Stromal cell of bone marrow (primary cell): ENCODE data around the gene CNNM4.
"Not testable (repeated sequence)": the region's sequence is repeated elsewhere in the genome, so short reads cannot be mapped to it uniquely, and the experiment has no call there.

Experiments used
- DNase-seq: peaks from one replicate; pipeline ENCODE4 v3.0.0-alpha.2; 2012; ENCODE audit warnings: low read depth

CNNM4 gene

DNA sequence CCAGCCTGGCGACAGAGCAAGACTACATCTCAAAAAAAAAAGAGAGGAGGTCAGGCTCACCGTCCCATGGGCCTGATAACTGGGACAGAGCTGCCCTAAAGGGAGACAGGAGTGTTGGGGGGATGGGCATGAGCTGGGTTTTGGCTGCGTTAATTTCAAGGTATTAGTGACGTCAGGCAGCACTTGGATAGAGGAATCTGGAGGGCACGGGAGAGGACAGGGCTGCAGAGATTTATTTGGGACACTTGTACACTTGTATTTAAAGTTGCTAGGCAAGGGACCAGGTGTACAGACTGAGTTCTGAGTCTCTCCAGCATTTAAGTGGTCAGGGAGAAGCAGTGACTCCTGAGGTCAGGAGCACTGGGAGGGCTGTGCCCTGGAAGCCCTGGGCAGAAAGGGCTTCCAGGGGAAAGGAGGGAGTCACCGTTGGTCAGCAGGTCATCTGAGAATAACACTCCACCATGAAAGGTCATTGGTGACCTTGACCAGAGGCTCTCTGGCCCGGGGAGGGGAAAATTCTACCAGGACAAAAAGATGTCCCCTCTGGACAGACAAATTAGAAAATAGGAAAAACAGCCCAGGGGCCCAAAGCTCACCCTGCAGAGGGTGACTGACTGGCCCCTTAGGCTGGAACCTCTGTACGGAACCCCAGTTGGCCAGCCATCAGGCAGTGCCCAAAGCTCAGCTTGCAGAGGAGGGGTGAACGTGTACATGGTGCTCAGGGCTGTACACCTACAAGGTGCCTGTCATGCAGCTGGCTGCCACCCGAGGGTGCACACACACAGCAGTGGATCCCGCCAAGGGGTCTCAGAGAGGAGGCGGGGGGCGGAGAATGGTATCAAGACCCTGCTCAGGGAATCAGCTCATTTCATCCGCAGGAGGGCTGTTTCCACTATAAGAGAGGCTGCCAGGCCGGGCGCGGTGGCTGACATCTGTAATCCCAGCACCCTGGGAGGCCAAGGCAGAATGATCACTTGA lies 32.4 kb downstream of the CNNM4 start:
- DNase-seq = no peak

DNA sequence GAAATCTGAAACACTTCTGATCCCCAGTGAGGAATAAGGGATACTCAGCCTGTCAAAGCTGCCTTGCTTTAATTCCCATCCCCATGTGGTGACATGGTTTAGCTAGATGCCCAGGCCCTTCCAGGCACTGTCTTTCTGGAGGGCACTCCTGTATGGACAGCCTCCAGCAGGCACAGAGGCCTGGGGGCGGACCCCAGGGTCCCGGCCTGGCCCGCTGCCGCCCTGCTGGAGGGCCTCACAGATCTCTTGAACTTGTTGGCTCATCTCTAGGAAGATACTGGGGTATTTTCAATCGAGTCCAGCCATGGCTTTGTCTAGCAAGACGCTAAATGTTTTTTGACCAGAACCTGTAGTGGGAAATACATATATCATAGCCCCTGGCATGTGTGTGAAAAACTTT lies 34.4 kb downstream of the CNNM4 start:
- DNase-seq = no peak

DNA sequence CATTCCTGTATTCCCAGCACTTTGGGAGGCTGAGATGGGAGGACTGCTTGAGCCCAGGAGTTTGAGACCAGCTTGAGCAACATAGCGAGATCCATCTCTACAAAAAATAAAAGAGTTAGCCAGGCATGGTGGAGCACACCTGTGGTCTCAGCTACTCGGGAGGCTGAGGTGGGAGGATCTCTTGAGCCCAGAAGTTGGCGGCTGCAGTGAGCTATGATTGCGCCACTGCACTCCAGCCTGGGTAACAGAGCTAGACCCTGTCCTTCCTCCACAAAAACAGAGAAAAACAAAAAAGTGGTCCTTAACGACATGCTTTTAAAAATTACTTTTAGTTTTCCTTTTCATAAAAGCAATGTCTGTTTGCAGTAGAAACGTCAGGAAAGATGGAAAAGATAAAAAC lies 35.8 kb downstream of the CNNM4 start:
- DNase-seq = not testable (repeated sequence)

DNA sequence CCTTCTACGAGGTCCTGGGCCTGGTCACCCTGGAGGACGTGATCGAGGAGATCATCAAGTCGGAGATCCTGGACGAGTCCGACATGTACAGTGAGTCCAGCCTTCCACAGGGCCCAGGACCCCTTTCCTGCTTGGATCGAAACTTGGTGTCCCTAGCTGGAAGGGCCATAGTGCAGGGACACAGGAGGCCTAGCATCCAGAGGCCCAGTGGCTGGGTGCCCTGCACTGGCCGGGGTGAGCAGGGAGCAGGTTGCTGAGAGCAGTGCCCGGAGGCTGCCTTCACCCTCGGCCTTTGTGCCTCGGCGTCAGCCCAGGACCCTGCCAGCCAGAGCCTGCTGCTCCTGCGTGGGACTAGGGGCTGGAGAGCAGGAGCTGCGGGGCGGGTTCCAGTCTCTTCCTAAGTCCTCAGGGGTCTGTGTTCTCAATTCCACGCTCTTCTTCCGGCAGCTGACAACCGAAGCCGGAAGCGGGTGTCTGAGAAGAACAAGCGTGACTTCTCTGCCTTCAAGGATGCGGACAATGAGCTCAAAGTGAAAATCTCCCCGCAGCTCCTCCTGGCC lies 36.4 kb downstream of the CNNM4 start:
- DNase-seq = no peak

DNA sequence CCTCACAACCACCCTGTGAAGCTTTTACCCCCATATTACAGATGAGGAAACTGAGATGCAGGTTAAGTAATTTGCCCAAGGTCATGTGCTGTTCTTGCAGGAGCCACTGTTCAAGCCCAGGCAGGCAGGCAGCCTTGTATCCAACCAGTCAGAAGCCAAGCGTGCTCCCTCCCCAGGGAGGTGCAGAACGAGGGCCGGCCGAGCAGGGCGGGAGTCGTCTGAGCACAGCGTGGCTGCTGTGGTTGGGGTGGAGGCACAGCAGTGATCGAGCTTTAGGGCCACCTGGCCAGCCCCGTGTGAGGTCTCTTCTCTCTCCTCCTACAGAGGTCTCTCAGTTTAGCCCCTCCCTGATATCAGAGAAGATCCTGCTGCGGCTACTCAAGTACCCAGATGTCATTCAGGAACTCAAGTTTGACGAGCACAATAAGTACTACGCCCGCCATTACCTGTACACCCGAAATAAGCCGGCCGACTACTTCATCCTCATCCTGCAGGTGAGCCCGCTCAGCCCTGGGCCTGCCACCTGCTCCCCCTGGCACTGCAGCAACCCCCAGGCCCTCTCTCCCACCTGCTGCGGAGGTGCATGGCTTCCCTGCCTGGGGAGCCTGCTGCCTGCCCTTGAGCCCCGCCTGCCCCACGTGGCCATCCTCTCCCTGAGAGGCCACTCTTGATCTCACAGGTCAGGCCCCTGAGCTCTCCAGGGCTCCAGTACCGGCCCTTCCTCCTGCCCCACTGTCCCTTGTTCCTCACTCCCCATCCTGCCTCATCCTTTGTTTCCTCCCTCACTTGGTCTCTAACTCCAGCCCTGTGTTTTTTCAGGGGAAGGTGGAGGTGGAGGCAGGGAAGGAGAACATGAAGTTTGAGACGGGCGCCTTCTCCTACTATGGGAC lies 38.3 kb downstream of the CNNM4 start:
- no peak for DNase-seq

DNA sequence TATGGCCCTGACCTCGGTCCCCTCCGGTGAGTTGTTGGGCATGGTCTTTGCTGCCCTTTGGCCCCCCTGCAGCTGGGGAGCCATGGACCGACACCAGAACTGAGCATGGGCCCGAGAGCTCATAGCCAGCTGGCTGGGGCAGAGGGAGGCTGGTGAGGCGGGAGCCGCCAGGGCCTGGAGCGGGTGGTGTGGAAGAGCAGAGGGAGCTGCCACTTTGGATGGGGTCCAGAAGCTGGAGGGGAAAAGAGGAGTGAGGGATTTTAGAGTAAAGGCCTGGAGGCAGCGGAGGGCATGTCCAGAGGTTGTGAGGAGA lies 38.9 kb downstream of the CNNM4 start:
- DNase-seq = no peak

DNA sequence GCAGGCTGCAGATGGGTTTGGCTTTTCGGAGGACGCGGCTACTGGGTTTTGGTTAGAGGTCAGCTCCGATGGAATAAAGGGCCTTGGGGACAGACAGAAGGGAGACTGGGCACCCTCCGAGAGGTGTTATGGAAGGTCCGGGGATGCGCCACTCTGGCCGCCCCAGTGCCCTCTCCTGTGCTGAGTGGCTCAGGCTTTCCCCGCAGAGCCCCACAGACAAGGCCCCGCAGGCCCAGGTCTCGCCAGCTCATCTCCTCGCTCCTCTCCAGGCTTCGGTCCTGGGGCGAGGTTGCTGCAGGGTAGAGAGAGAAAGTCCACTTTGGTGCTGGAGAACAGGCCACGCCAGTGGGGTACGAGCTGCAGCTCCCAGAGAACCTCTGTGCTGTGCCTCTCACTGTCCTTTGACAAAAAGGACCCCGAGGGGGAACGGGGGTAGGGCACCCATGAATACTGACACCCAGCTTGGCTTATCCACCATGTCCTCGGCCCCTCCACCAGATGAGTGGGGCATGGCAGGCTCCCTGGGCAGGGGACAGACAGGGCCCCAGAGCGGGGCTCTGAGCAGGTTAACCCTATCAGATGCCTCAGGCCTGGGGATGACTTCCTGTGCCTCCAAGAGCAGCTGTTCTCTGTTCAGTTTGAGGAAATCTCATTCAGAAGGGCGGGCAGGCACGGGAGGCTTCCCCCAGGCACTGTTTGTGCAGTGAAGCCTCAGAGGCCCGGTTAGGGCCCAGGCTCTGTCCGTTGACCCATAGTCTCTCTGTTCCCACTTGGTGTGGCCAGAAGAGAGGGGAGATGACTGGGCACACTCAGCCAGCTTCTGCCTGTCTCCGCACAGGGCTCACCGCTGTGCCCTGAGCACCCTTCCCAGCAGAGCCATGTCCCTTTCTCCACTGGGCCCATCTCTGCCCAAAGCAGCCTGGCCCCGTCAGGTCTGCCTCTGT lies 39.6 kb downstream of the CNNM4 start:
- DNase-seq = no peak

DNA sequence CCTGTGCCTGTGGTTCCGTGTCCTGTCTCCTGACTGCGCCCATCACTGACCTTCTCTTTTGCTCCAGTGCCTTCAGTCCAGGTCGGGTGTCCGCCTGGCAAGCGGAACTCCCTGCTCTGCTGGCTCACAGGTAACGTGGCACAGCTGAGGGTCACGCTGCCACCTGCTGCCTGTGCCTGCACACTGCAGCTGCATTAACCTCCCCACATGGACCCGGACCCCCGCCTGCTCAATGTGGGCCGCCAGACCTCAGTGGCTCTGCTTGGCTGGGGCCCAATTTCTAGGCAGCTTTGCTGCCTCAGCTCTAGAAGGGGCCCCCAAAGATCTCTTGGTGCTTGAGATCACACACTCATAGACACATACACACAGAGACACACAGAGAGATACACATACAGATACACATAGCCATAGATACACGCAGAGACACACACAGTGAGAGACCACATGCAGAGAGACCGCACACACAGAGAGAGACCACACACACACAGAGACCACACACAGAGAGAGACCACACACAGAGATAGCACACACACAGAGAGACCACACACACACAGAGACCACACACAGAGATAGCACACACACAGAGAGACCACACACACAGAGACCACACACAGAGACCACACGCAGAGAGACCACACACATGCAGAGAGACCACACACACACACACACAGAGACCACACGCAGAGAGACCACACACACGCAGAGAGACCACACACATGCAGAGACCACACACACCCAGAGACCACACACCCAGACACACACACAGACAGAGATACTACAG lies 40.5 kb downstream of the CNNM4 start:
- DNase-seq = no peak

DNA sequence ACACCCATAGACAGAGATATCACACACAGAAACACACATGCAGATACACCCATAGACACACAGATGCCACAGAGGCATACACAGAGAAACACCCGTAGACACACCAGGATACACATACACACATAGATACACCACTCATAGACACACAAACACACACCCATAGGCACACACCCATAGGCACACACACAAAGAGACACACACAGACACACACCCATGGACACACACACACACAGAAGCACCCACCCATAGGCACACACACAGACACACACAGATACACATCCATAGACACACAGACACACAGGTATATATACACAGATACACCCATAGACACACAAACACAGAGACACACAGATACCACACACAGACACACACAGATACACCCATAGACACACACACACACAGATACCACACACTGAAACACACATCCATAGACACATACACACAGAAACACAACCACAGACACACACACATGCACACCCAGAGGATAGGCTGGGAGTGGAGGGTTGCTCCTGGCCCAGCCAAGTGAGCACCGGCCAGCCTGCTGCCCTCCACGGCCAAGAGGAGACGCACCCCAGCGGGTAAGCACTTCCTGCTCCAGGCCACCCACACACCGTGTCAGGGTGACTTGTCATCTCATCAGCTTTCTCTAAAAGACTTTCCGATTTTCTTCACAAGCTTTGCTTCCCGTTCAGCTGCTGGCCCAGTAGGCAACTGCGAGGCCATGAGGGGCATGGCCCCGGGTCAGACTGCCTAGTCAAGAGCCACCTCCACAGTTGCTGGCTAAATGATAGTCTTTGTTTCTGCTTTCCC lies 41.3 kb downstream of the CNNM4 start:
- no peak for DNase-seq

DNA sequence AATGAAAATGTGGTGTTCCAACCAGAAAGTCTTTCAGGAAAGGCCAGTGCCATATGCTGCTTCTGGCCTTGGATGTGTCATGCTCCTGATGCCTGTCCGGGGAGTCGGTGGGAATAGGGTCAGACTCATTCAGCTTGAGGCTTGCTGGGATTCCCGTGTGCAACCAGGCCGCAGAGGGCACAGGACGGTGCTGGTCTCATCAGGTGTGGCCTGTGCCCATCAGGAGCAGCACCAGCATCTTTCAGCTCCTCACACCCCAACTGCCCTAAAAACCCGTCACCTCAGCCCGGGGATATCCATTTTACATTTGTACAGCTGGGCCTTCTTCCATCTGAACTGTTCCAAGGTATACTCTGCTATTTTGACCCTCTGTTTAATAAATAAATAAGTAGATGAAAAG lies 42.0 kb downstream of the CNNM4 start:
- DNase-seq = no peak

DNA sequence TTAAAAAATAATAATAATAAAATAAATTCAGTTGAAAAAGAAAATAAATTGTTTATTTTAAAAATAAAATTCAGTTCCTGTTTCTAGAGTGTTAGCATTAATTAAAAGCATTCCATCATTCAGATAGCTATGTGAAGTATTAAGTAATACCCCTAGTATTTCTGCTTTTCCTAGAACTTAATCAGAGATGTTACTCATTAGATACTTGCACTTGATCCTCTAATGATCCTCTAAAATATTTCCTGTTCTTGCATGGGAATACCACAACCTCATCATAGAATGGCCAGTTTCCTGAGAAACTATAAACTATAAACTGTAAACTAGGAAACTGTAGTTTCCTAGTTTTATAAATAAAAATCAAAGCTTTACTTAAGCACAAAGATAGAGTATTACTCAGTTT lies 44.3 kb downstream of the CNNM4 start:
- no peak for DNase-seq

DNA sequence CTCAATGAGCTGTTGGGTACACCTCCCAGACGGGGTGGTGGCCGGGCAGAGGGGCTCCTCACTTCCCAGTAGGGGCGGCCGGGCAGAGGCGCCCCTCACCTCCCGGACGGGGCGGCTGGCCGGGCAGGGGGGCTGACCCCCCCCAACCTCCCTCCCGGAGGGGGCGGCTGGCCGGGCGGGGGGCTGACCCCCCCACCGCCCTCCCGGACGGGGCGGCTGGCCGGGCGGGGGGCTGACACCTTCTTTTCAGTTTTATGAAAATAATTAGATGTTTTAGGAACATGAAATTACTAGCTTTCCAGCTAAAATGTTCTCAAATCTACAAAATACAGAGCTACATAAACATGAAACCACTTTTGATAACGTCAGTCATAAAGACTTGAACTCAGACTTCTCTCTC lies 45.2 kb downstream of the CNNM4 start:
- not testable (repeated sequence) for DNase-seq

DNA sequence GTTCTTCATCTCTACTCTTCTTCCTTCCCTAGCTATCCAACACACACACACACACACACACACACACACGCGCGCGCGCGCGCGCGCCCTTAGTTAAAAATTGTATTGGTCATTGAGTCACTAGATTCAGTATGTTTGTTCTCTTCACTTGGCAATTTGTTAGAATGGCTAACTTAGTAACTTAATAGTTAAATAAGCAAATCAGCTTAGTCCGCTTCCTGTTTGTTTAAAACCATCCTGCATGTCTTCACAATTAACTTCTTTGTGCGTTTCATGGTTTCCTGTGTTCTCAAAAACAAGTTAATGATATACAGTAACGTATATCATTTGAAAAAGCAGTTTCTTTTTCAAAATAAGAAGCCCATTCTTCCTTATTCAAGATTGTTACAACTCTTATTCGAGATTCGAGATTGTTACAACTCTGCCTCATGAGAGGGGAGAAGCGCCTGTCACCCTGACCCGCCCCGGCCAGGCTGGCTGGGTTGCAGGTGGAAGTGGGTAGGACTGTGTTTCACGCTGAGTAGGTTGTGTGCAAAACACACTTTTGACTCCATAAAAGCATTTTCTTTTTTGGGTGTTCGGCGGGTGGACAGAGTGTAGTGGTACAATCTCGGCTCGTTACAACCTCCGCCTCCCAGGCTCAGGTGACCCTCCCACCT lies 45.9 kb downstream of the CNNM4 start:
- DNase-seq = no peak

DNA sequence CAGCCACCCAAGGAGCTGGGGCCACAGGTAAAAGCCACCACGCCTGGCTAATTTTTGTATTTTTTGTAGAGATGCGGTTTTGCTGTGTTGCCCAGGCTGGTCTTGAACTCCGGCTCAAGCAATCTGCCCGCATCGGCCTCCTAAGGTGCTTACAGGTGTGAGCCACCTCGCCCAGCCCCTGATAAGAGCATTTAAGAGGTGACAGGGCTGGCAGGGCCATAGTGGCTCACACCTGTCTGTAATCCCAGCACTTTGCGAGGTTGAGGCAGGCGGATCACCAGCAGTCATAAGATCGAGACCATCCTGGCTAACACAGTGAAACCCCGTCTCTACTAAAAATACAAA lies 46.4 kb downstream of the CNNM4 start:
- no peak for DNase-seq

DNA sequence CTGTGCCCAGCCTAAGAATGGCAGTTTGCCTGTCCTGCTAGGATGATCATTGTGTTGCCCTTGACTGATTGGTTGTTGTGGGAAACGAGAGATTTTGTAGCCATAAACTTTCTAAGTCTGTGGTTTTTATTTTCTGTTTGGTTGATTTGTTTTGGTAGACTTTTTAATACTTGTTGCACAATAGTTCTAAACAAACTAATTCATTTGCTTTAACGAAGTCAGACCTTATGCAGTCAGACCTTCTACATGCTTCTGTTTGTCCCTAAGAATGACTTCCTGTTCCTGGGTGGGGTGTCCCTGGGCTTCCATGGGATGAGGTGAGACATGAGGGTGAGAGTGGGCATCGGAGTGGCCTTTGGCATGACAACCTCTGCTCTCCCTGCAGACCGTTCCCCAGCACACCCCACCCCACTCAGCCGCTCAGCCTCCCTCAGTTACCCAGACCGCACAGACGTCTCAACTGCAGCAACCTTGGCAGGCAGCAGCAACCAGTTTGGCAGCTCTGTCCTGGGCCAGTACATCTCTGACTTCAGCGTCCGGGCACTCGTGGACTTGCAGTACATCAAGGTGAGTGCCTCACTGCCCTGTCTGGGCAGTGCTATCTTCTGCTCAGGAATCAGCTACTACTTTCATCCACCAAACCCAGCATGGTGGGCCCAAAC lies 47.6 kb downstream of the CNNM4 start:
- no peak for DNase-seq

DNA sequence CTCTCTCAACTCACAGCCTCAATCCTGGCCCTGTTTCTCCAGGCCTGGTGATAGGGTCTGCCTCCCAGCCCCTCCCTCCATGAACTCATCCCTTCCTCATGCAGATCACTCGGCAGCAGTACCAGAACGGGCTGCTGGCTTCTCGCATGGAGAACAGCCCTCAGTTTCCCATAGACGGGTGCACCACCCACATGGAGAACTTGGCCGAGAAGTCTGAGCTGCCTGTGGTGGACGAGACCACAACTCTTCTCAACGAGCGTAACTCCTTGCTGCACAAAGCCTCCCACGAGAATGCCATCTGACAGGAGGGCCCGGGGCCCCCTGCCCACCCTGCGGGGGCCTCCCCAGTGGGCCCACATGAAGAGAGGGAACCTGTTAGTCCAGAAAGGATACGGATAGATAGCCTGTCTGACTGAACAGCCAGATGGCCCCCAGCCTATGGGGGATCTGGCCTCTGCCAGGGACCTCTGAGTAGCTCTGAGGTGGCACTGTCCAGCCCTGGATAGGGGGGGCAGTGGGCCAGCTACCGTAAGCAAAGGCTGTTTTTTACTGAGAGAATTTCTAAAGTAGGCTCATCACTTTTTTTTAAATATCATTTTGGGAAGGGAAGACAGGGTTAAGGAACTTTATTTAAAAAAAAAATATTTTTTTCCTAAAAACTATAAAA lies 48.6 kb downstream of the CNNM4 start:
- DNase-seq = no peak

DNA sequence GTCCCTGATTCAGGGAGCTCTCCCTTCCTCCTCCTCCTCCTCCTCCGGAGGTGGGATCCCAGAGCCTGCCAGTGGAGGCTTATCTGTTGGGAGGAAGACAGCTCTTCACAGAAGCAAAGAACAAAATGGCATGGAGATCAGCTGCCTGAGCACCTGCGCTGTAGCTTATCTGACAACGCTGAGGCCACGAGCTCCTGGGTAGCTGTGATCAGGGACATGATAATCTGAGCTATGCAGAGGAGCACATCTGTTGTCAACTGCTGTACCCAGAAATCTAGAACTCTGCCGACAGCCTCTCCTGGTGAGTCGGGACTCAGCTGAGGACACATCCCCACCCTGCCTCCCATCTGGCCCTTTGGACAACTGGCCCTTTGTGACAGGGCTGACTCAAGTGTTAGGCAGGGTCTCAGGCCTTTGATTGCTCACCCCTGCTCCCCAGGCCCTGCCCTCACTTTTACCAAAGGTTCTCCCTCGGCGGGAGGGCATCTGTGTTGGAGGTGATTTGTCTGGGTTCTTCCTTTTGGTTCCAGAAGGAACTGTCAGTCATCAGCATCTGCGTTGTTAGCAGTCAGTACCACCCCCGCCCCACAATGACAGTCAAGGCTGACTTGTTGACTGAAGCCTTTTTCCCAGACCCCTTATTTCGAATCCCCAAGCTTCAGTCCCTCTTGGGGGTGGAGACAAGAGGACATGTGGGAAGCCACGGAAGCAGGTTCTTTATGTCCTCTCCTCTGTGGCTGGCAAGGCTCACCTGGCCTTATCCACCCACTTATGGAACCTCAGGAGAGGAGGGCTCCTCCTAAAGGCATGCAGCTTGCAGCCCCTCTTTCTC lies 49.5 kb downstream of the CNNM4 start:
- DNase-seq = no peak

DNA sequence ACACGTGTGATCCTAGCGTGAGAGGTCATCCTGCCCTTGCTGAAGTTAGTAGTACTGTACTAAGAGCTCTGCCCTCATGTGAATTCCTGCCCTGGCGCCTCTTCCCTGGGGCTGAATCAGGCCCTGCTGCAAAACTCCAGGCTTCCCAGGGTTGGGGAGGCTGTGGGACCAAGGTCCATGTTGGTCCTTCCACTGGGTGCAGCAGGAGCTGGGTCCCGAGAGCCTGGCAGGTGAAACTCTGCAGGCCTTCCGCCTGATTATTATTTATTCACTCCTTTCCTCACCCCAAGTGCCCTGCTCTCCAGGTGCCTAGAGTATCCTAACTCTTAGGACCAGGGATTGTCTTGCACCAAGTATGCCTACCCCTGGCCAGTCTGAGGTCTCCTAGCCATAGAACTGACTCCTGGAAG lies 50.1 kb downstream of the CNNM4 start:
- no peak for DNase-seq
